DOHH2 (cell line): ENCODE measurements around the gene ABCB11.

Source experiments
- H3F3A ChIP-seq: fragments of 200-600 bp; sonication (generic), shearing (Covaris generic); 2 replicates; pipeline ENCODE4 v1.6.0; 2016; ENCODE audit warnings: antibody characterized with exemption, mild to moderate bottlenecking; ENCODE audit not compliant: control insufficient read depth, insufficient read depth
- H3K27ac ChIP-seq: fragments of 200-600 bp; sonication (generic); 2 replicates; pipeline ENCODE4 v1.5.1; 2014; ENCODE audit warnings: low read depth, mild to moderate bottlenecking, low read length, moderate library complexity
- H3K27me3 ChIP-seq: fragments of 200-600 bp; sonication (generic); 2 replicates; pipeline ENCODE4 v1.6.1; 2014; ENCODE audit warnings: mild to moderate bottlenecking, low read length, mixed read lengths; ENCODE audit not compliant: control insufficient read depth
- H3K36me3 ChIP-seq: fragments of 200-600 bp; sonication (generic); 2 replicates; pipeline ENCODE4 v1.6.1; 2014; ENCODE audit warnings: mild to moderate bottlenecking, low read length, moderate library complexity, mixed read lengths; ENCODE audit not compliant: control insufficient read depth
- H3K4me1 ChIP-seq: fragments of 200-600 bp; sonication (generic); 2 replicates; pipeline ENCODE4 v1.6.1; 2014; ENCODE audit warnings: mild to moderate bottlenecking, low read length, mixed read lengths; ENCODE audit not compliant: control insufficient read depth
- H3K4me2 ChIP-seq: fragments of 200-600 bp; sonication (generic); 2 replicates; pipeline ENCODE4 v1.6.0; 2014; ENCODE audit warnings: mild to moderate bottlenecking, low read length, moderate library complexity
- H3K4me3 ChIP-seq: fragments of 200-600 bp; sonication (generic); 2 replicates; pipeline ENCODE4 v1.5.1; 2014; ENCODE audit warnings: mild to moderate bottlenecking, low read length, mixed read lengths
- H3K79me2 ChIP-seq: fragments of 200-600 bp; sonication (generic); 2 replicates; pipeline ENCODE4 v1.6.1; 2014; ENCODE audit warnings: mild to moderate bottlenecking, low read length, mixed read lengths; ENCODE audit not compliant: control insufficient read depth
- H3K9me2 ChIP-seq: fragments of 200-600 bp; sonication (generic); replicated peaks from 2 replicates; pipeline ENCODE4 v1.6.1; 2014; ENCODE audit warnings: mild to moderate bottlenecking, low read length, mixed read lengths; ENCODE audit not compliant: control insufficient read depth
- H3K9me3 ChIP-seq: fragments of 200-600 bp; sonication (generic); 2 replicates; pipeline ENCODE4 v1.6.1; 2014; ENCODE audit warnings: antibody characterized with exemption, low read length, mixed read lengths; ENCODE audit not compliant: control insufficient read depth, insufficient read depth
- H4K20me1 ChIP-seq: fragments of 200-600 bp; sonication (generic); 2 replicates; pipeline ENCODE4 v1.6.0; 2014; ENCODE audit warnings: low read depth, mild to moderate bottlenecking, antibody characterized with exemption, low read length, moderate library complexity; ENCODE audit not compliant: control insufficient read depth, insufficient read depth
- EZH2phosphoT487 ChIP-seq: fragments of 200-600 bp; sonication (generic); IDR thresholded peaks from 2 replicates; pipeline ENCODE4 v1.6.1; 2017; ENCODE audit warnings: borderline replicate concordance, mild to moderate bottlenecking, antibody characterized with exemption, low read length, moderate library complexity, mixed read lengths
- TF ChIP-seq, protein P1 (sequence below): fragments of 200-600 bp; sonication (generic); IDR thresholded peaks from one replicate; pipeline ENCODE4 v1.5.1; 2014; ENCODE audit warnings: antibody characterized with exemption, mild to moderate bottlenecking, low read depth, low read length; ENCODE audit not compliant: poor library complexity, severe bottlenecking

ABCB11 gene

DNA sequence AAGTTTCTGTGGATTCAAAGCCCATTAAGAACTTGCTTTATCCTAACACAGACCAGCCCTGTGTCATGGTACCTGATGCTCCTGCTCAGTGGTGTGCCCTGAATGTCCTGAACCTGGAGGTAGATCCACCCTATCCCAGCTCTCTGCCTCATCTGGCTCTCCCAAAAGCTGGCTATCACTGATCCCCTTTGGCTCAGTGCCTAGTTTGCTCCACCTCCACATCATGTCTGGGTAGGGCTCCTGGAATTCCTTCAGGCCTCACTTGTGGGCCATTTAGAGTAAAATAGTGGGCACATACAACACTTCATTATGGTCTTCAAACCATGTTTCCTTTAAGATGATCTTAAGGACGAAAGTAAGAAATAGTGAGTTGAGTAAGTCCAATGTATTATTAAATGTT is 4.8 kb upstream of the ABCB11 start:
- Histone ChIP-seq H3K4me2 (no peak overlapping the region), H3K9me3 (no peaks in the 10 kb centered on the region), H4K20me1 (no peaks in the 10 kb centered on the region), H3K9me2 (no peaks in the 10 kb centered on the region), H3K36me3 (no peaks in the 10 kb centered on the region), H3K27ac (no peak overlapping the region), H3K79me2 (no peaks in the 10 kb centered on the region), H3F3A (no peaks in the 10 kb centered on the region), H3K27me3 (no peaks in the 10 kb centered on the region), H3K4me3 (no peak overlapping the region), H3K4me1 (peaks cover 5% of the 10 kb centered on the region; the same call in 1 of the 2 replicates)
- TF ChIP-seq EZH2phosphoT487 = no peak
- TF ChIP-seq, protein P1, sequence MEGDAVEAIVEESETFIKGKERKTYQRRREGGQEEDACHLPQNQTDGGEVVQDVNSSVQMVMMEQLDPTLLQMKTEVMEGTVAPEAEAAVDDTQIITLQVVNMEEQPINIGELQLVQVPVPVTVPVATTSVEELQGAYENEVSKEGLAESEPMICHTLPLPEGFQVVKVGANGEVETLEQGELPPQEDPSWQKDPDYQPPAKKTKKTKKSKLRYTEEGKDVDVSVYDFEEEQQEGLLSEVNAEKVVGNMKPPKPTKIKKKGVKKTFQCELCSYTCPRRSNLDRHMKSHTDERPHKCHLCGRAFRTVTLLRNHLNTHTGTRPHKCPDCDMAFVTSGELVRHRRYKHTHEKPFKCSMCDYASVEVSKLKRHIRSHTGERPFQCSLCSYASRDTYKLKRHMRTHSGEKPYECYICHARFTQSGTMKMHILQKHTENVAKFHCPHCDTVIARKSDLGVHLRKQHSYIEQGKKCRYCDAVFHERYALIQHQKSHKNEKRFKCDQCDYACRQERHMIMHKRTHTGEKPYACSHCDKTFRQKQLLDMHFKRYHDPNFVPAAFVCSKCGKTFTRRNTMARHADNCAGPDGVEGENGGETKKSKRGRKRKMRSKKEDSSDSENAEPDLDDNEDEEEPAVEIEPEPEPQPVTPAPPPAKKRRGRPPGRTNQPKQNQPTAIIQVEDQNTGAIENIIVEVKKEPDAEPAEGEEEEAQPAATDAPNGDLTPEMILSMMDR = no peak

DNA sequence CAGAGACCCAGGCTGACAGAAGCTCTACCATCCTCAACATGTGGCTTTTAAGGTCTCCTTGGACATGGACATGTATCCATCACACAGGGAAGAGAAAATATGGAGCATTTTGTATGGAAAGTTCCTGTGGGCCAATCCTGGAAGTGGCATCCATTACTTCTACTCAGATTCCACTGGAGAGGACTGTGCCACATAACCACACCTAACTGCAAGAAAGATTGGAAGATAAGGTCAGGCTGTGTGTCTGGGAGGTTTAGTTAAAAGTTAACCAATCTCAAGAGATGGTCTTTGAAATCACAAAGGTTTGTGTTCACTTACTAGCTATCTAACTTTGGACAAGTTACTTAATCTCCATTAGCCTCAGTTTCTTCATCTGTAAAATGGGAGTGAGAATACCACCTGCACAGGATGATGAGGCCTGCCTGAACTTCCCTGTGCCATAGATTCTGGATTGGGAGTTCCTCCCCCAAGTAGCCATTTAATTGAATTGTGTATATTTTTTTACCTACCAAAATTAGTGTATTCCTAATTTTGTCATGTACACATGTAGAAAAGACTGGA is 3.9 kb upstream of the ABCB11 start:
- TF ChIP-seq, protein P1 = no peak
- TF ChIP-seq EZH2phosphoT487 = no peak
- Histone ChIP-seq H3K4me3 (no peak overlapping the region), H3K36me3 (no peaks in the 10 kb centered on the region), H3F3A (no peaks in the 10 kb centered on the region), H3K27me3 (no peaks in the 10 kb centered on the region), H3K27ac (no peak overlapping the region), H3K4me2 (no peak overlapping the region), H3K9me3 (no peaks in the 10 kb centered on the region), H3K9me2 (no peaks in the 10 kb centered on the region), H3K4me1 (peaks cover 5% of the 10 kb centered on the region; the same call in 1 of the 2 replicates), H4K20me1 (no peaks in the 10 kb centered on the region), H3K79me2 (no peaks in the 10 kb centered on the region)

DNA sequence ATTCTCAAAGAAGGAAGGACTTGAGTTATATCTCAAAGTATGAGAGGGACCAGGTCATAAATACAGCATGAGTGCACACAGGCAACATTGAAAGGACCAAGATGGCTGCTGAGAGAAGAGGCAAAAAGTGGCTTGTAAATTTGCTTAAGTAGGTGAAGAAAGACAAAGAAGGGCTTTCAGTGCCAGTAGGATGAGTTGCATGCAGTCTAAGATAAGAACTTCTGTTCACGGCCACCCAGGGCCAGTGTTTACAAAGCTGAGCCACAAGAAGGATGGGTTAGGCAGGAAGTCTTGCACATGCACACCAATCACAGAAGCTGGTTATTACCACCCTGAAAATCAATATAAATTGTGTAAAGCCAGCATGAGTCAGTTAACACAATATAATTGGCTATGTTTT is 3.1 kb upstream of the ABCB11 start:
- Histone ChIP-seq H3K27me3 (no peaks in the 10 kb centered on the region), H3K4me1 (no peaks in the 10 kb centered on the region), H3K27ac (no peak overlapping the region), H3K4me2 (no peak overlapping the region), H4K20me1 (no peaks in the 10 kb centered on the region), H3F3A (no peaks in the 10 kb centered on the region), H3K36me3 (no peaks in the 10 kb centered on the region), H3K9me3 (no peaks in the 10 kb centered on the region), H3K9me2 (no peaks in the 10 kb centered on the region), H3K4me3 (no peak overlapping the region), H3K79me2 (no peaks in the 10 kb centered on the region)
- TF ChIP-seq, protein P1 = no peak
- no peak for TF ChIP-seq EZH2phosphoT487
